ENCODE results near the gene EHBP1.

EHBP1 gene

DNA sequence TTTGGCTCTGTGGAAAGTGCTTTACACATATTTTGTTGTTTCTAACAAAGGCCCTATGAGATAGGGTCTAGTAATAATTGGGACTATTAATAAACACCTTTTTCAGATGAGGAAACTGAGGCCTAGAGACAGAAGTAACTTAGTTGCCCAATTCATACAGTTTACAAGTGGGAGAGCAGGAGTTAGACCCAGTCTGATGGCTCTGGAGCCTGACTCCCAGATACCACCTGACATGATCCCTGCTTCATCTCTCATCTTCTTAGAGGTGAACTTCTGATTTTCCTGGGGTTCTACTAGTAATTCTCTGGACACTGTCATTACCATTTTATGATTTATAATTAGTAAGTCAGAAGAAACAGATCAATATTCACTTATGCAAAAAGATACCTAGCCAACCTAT lies 296.1 kb downstream of the EHBP1 start:
- Histone ChIP-seq H3K36me3 (ENCODE audit: control insufficient read depth in 1 of 2, insufficient read depth in 2 of 2, low read depth in 1 of 2, low read length in 2 of 2) (peaks cover 2 to 94% of the 10 kb centered on the region in 2 experiments), H2BK15ac (ENCODE audit: low read depth, poor library complexity, severe bottlenecking) (no peak overlapping the region)

DNA sequence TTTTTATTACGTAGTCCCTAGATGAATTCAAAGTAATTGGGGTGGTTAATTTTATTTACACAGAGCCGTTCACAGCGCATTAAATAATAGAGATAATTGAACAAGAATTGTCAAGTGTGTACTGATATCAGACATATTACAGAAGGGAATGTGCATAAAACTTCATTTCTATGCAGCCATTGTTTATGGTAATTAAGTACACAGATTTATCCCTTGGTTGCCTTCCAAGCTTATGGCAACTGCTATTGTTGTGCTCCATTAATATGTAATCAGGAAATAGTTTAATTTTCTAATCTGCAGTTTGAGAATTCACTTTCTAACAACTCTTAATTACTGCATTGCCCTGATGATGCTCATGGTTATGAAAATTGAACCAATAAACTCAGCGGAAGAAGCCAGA lies 297.8 kb downstream of the EHBP1 start:
- WGBS: 100% methylated on average over 4 of the region's 4 CpGs

More for the DNA sequence above, 296.1 kb downstream of the EHBP1 start:
- Histone ChIP-seq H3K4me1 (ENCODE audit: control insufficient read depth, insufficient read depth, low read depth, low read length) (no peaks in the 10 kb centered on the region), H4K91ac (ENCODE audit: low read length) (no peak overlapping the region), H3K4me3 (ENCODE audit: insufficient read depth in 1 of 2, low read depth in 1 of 2, low read length in 2 of 2) (no peak overlapping the region), H3K14ac (ENCODE audit: low read length in 2 of 2) (no peak overlapping the region), H4K8ac (ENCODE audit: low read length) (no peak overlapping the region), H3K4me2 (ENCODE audit: low read length, poor library complexity, severe bottlenecking) (no peak overlapping the region), H2AFZ (ENCODE audit: low read depth, low read length) (no peak overlapping the region), H3K27me3 (ENCODE audit: control insufficient read depth in 1 of 2, insufficient read depth in 1 of 2, low read length in 2 of 2) (no peaks in the 10 kb centered on the region), H3K9ac (ENCODE audit: low read length) (no peak overlapping the region), H2AK5ac (ENCODE audit: low read length, severe bottlenecking) (no peak overlapping the region), H3K23ac (ENCODE audit: low read length in 2 of 2) (no peak overlapping the region), H3K18ac (ENCODE audit: low read depth in 1 of 2, low read length in 2 of 2) (no peak overlapping the region), H2BK12ac (ENCODE audit: low read length in 2 of 2) (no peak overlapping the region), H3K79me1 (replicated peaks; ENCODE audit: low read length, poor library complexity, severe bottlenecking) (no peaks in the 10 kb centered on the region), H3K9me3 (ENCODE audit: control insufficient read depth, low read length) (no peaks in the 10 kb centered on the region), H3K27ac (ENCODE audit: low read length, poor library complexity, severe bottlenecking) (no peak overlapping the region), H2BK120ac (ENCODE audit: low read depth, low read length) (no peak overlapping the region), H2BK5ac (ENCODE audit: low read depth, low read length, poor library complexity, severe bottlenecking) (no peak overlapping the region), H3K4ac (ENCODE audit: low read depth in 1 of 2, low read length in 2 of 2) (no peak overlapping the region)
- no peak for DNase-seq

DNA sequence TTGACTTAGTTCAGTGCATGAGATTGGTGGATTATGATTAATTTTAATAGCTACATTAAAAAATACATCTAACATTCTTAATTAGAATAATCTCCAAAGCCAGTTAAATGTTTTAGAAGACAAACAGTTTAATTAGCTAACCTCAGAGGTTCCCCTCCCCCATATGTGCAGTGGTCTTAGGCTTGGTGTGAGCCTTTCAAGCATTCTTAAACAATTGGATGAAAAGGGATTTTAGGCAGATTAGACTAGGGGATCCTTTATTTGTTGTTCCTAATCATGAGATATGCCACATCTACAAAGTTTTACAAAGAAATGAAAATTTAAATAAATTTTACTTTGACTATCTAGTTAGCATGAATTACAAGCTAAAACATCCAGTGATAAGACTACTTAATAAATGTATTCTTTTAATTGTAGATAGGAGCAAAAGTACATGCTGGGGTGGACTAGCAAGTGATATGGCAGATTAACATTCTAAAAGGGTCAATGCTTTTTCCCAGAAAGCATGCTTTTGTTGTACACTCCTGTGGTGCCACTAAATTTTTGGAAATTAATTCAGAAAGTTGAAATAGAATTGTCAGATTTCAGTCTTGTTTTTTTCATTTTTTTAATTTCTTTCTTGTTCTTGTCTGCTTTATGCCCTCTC lies 302.4 kb downstream of the EHBP1 start:
- Histone ChIP-seq H3K4me1 (ENCODE audit: control insufficient read depth, insufficient read depth, low read depth, low read length) (no peaks in the 10 kb centered on the region), H4K8ac (ENCODE audit: low read length) (no peak overlapping the region), H3K27ac (ENCODE audit: low read length, poor library complexity, severe bottlenecking) (no peak overlapping the region), H3K4ac (ENCODE audit: low read depth in 1 of 2, low read length in 2 of 2) (no peak overlapping the region), H2AFZ (ENCODE audit: low read depth, low read length) (no peak overlapping the region), H3K36me3 (ENCODE audit: control insufficient read depth in 1 of 2, insufficient read depth in 2 of 2, low read depth in 1 of 2, low read length in 2 of 2) (peaks cover 0 to 87% of the 10 kb centered on the region in 2 experiments), H2BK15ac (ENCODE audit: low read depth, poor library complexity, severe bottlenecking) (no peak overlapping the region), H2BK12ac (ENCODE audit: low read length in 2 of 2) (no peak overlapping the region), H2BK120ac (ENCODE audit: low read depth, low read length) (no peak overlapping the region), H3K4me2 (ENCODE audit: low read length, poor library complexity, severe bottlenecking) (no peak overlapping the region), H3K27me3 (ENCODE audit: control insufficient read depth in 1 of 2, insufficient read depth in 1 of 2, low read length in 2 of 2) (no peaks in the 10 kb centered on the region), H3K4me3 (ENCODE audit: insufficient read depth in 1 of 2, low read depth in 1 of 2, low read length in 2 of 2) (no peak overlapping the region), H3K23ac (ENCODE audit: low read length in 2 of 2) (no peak overlapping the region), H2AK5ac (ENCODE audit: low read length, severe bottlenecking) (no peak overlapping the region), H2BK5ac (ENCODE audit: low read depth, low read length, poor library complexity, severe bottlenecking) (no peak overlapping the region), H3K18ac (ENCODE audit: low read depth in 1 of 2, low read length in 2 of 2) (no peak overlapping the region), H3K9ac (ENCODE audit: low read length) (no peak overlapping the region), H3K79me1 (replicated peaks; ENCODE audit: low read length, poor library complexity, severe bottlenecking) (no peaks in the 10 kb centered on the region), H3K14ac (ENCODE audit: low read length in 2 of 2) (no peak overlapping the region), H3K9me3 (ENCODE audit: control insufficient read depth, low read length) (no peaks in the 10 kb centered on the region), H4K91ac (ENCODE audit: low read length) (no peak overlapping the region)
- DNase-seq: no peak

More for the DNA sequence above, 297.8 kb downstream of the EHBP1 start:
- Histone ChIP-seq H3K4me1 (ENCODE audit: control insufficient read depth, insufficient read depth, low read depth, low read length) (no peaks in the 10 kb centered on the region), H3K79me1 (replicated peaks; ENCODE audit: low read length, poor library complexity, severe bottlenecking) (no peaks in the 10 kb centered on the region), H3K9me3 (ENCODE audit: control insufficient read depth, low read length) (no peaks in the 10 kb centered on the region), H3K4ac (ENCODE audit: low read depth in 1 of 2, low read length in 2 of 2) (no peak overlapping the region), H2AK5ac (ENCODE audit: low read length, severe bottlenecking) (no peak overlapping the region), H3K23ac (ENCODE audit: low read length in 2 of 2) (no peak overlapping the region), H3K14ac (ENCODE audit: low read length in 2 of 2) (no peak overlapping the region), H4K91ac (ENCODE audit: low read length) (no peak overlapping the region), H2BK15ac (ENCODE audit: low read depth, poor library complexity, severe bottlenecking) (no peak overlapping the region), H4K8ac (ENCODE audit: low read length) (no peak overlapping the region), H3K27me3 (ENCODE audit: control insufficient read depth in 1 of 2, insufficient read depth in 1 of 2, low read length in 2 of 2) (no peaks in the 10 kb centered on the region), H2BK12ac (ENCODE audit: low read length in 2 of 2) (no peak overlapping the region), H3K9ac (ENCODE audit: low read length) (no peak overlapping the region), H3K4me2 (ENCODE audit: low read length, poor library complexity, severe bottlenecking) (no peak overlapping the region), H3K27ac (ENCODE audit: low read length, poor library complexity, severe bottlenecking) (no peak overlapping the region), H2AFZ (ENCODE audit: low read depth, low read length) (no peak overlapping the region), H3K4me3 (ENCODE audit: insufficient read depth in 1 of 2, low read depth in 1 of 2, low read length in 2 of 2) (no peak overlapping the region), H2BK5ac (ENCODE audit: low read depth, low read length, poor library complexity, severe bottlenecking) (no peak overlapping the region), H2BK120ac (ENCODE audit: low read depth, low read length) (no peak overlapping the region), H3K36me3 (ENCODE audit: control insufficient read depth in 1 of 2, insufficient read depth in 2 of 2, low read depth in 1 of 2, low read length in 2 of 2) (peaks cover 0 to 91% of the 10 kb centered on the region in 2 experiments), H3K18ac (ENCODE audit: low read depth in 1 of 2, low read length in 2 of 2) (no peak overlapping the region)
- no peak for DNase-seq

DNA sequence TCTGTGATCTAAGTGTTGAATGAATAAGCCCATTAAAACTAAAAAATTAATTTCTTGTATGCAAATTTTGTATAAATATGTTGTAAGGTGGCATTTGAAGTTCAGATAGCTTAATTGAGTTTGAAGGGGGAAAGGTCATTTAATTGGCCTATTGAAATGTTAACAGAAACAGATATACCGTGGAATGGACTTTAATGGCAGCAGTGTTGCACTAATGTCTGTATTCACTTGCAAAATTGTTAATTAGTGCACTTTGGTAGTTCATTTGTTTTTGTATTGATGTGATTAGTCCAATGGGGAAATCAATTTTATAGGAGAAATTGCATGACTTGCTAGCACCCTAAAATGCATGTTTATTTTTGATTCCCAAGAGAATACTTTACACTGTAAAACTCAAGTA lies 303.3 kb downstream of the EHBP1 start:
- H3K4ac ChIP-seq (ENCODE audit: low read depth in 1 of 2, low read length in 2 of 2): no peak overlapping the region
- no peak overlapping the region for H2BK5ac ChIP-seq (ENCODE audit: low read depth, low read length, poor library complexity, severe bottlenecking)
- 70% methylated on average over 1 of the region's 1 CpG for WGBS

More for the DNA sequence above, 303.3 kb downstream of the EHBP1 start:
- no peak overlapping the region for H3K18ac ChIP-seq (ENCODE audit: low read depth in 1 of 2, low read length in 2 of 2)
- H3K27ac ChIP-seq (ENCODE audit: low read length, poor library complexity, severe bottlenecking): no peak overlapping the region
- H2AFZ ChIP-seq (ENCODE audit: low read depth, low read length): no peak overlapping the region
- H3K4me1 ChIP-seq (ENCODE audit: control insufficient read depth, insufficient read depth, low read depth, low read length): no peaks in the 10 kb centered on the region
- no peak overlapping the region for H2BK120ac ChIP-seq (ENCODE audit: low read depth, low read length)
- no peaks in the 10 kb centered on the region for H3K79me1 ChIP-seq (replicated peaks; ENCODE audit: low read length, poor library complexity, severe bottlenecking)
- H3K4me2 ChIP-seq (ENCODE audit: low read length, poor library complexity, severe bottlenecking): no peak overlapping the region
- no peaks in the 10 kb centered on the region for H3K27me3 ChIP-seq (ENCODE audit: control insufficient read depth in 1 of 2, insufficient read depth in 1 of 2, low read length in 2 of 2)
- no peak overlapping the region for H4K91ac ChIP-seq (ENCODE audit: low read length)
- H3K9ac ChIP-seq (ENCODE audit: low read length): no peak overlapping the region
- H3K36me3 ChIP-seq (ENCODE audit: control insufficient read depth in 1 of 2, insufficient read depth in 2 of 2, low read depth in 1 of 2, low read length in 2 of 2): peaks cover 0 to 87% of the 10 kb centered on the region in 2 experiments
- DNase-seq: no peak
- H2BK15ac ChIP-seq (ENCODE audit: low read depth, poor library complexity, severe bottlenecking): no peak overlapping the region
- H3K14ac ChIP-seq (ENCODE audit: low read length in 2 of 2): no peak overlapping the region
- no peak overlapping the region for H2AK5ac ChIP-seq (ENCODE audit: low read length, severe bottlenecking)
- no peak overlapping the region for H4K8ac ChIP-seq (ENCODE audit: low read length)
- no peaks in the 10 kb centered on the region for H3K9me3 ChIP-seq (ENCODE audit: control insufficient read depth, low read length)
- no peak overlapping the region for H2BK12ac ChIP-seq (ENCODE audit: low read length in 2 of 2)
- H3K4me3 ChIP-seq (ENCODE audit: insufficient read depth in 1 of 2, low read depth in 1 of 2, low read length in 2 of 2): no peak overlapping the region
- H3K23ac ChIP-seq (ENCODE audit: low read length in 2 of 2): no peak overlapping the region
